WTC11 (cell line): ENCODE results near the gene WNT5B. TPM values are rescaled to one million over a fixed set of nuclear protein-coding genes. Genes with fewer than 3 reads are reported as not detected.
A peak's percentile ranks its signal among the peaks of the same experiment; 100 is the strongest.

ENCODE experiments used
- ATAC-seq: fragments of 200-7000 bp; cut with Tn5 transposase; 2 replicates; pipeline ENCODE4 v1.10.0; 2021; ENCODE audit warnings: mild to moderate bottlenecking, moderate library complexity
- CTCF ChIA-PET: fragments of 300-600 bp; sonication (Branson Sonifier 250); formaldehyde crosslinking; loops from one replicate; lab custom pipeline; 2021; ENCODE audit warnings: antibody characterized with exemption; lab: Charles Lee
- POLR2A ChIA-PET: fragments of 350-600 bp; sonication (Branson Sonifier 250); formaldehyde crosslinking; loops from one replicate; lab custom pipeline; 2021; ENCODE audit warnings: antibody characterized with exemption; lab: Charles Lee
- DNase-seq: peaks from one replicate; pipeline ENCODE4 v3.0.0; 2021; ENCODE audit warnings: low spot score
- H3K27ac Mint-ChIP-seq: 2 replicates; pipeline ENCODE4 v1.8.0; 2021; ENCODE audit warnings: mixed read lengths
- H3K27me3 Mint-ChIP-seq: 2 replicates; pipeline ENCODE4 v1.8.0; 2021; ENCODE audit warnings: low read depth, mild to moderate bottlenecking, moderate library complexity, mixed read lengths
- H3K36me3 Mint-ChIP-seq: 2 replicates; pipeline ENCODE4 v1.8.0; 2021; ENCODE audit warnings: mixed read lengths
- H3K4me1 Mint-ChIP-seq: 2 replicates; pipeline ENCODE4 v1.8.0; 2022; ENCODE audit warnings: mixed read lengths
- H3K4me3 Mint-ChIP-seq: 2 replicates; pipeline ENCODE4 v1.8.0; 2021; ENCODE audit warnings: mild to moderate bottlenecking, moderate library complexity, mixed read lengths
- H3K9me3 Mint-ChIP-seq: 2 replicates; pipeline ENCODE4 v1.8.0; 2021; ENCODE audit warnings: mixed read lengths
- CREM ChIP-seq: sonication (generic); formaldehyde crosslinking; IDR thresholded peaks from 2 replicates; pipeline ENCODE4 v1.8.1; 2022; ENCODE audit warnings: mild to moderate bottlenecking, missing genetic modification reagents, moderate library complexity
- ETV6 ChIP-seq: sonication (generic); formaldehyde crosslinking; IDR thresholded peaks from 2 replicates; pipeline ENCODE4 v1.8.1; 2022; ENCODE audit warnings: mild to moderate bottlenecking, missing genetic modification reagents
- FOXK1 ChIP-seq: sonication (generic); formaldehyde crosslinking; IDR thresholded peaks from 2 replicates; pipeline ENCODE4 v1.8.0; 2022; ENCODE audit warnings: mild to moderate bottlenecking, moderate library complexity, missing genetic modification reagents
- GRHL2 ChIP-seq: fragments of 250-450 bp; sonication (Bioruptor Pico); IDR thresholded peaks from 2 replicates; pipeline ENCODE4 v1.8.0; 2022; ENCODE audit warnings: mild to moderate bottlenecking, moderate library complexity; ENCODE audit not compliant: insufficient replicate concordance, severe bottlenecking
- HMGA2 ChIP-seq: fragments of 250-450 bp; sonication (Bioruptor Pico); IDR thresholded peaks from 2 replicates; pipeline ENCODE4 v1.4.0; 2021; ENCODE audit warnings: mild to moderate bottlenecking, moderate library complexity
- NFYB ChIP-seq: sonication (generic); formaldehyde crosslinking; conservative IDR thresholded peaks from 2 replicates; pipeline ENCODE4 v1.8.0; 2022; ENCODE audit warnings: low read depth, missing genetic modification reagents
- NR2C2 ChIP-seq: sonication (generic); formaldehyde crosslinking; IDR thresholded peaks from 2 replicates; pipeline ENCODE4 v1.8.0; 2022; ENCODE audit warnings: mild to moderate bottlenecking, missing genetic modification reagents
- RELA ChIP-seq: sonication (generic); formaldehyde crosslinking; IDR thresholded peaks from 2 replicates; pipeline ENCODE4 v1.8.1; 2022; ENCODE audit warnings: missing genetic modification reagents, mild to moderate bottlenecking, borderline replicate concordance
- TEAD1 ChIP-seq: sonication (generic); formaldehyde crosslinking; IDR thresholded peaks from 2 replicates; pipeline ENCODE4 v1.8.0; 2022; ENCODE audit warnings: mild to moderate bottlenecking, missing genetic modification reagents
- TEAD4 ChIP-seq: sonication (generic); formaldehyde crosslinking; IDR thresholded peaks from 2 replicates; pipeline ENCODE4 v1.8.0; 2022; ENCODE audit warnings: mild to moderate bottlenecking, missing genetic modification reagents
- ZBTB21 ChIP-seq: sonication (generic); formaldehyde crosslinking; IDR thresholded peaks from 2 replicates; pipeline ENCODE4 v1.8.1; 2023; ENCODE audit warnings: mild to moderate bottlenecking, missing genetic modification reagents, borderline replicate concordance
- ZNF281 ChIP-seq: sonication (generic); formaldehyde crosslinking; IDR thresholded peaks from 2 replicates; pipeline ENCODE4 v1.8.0; 2023; ENCODE audit warnings: mild to moderate bottlenecking, missing genetic modification reagents
- ZNF416 ChIP-seq: fragments of 250-450 bp; sonication (Bioruptor Pico); IDR thresholded peaks from 2 replicates; pipeline ENCODE4 v1.9.0; 2021; ENCODE audit warnings: mild to moderate bottlenecking, inconsistent platforms
- ZNF671 ChIP-seq: fragments of 250-450 bp; sonication (Bioruptor Pico); IDR thresholded peaks from 2 replicates; pipeline ENCODE4 v1.8.0; 2021; ENCODE audit warnings: mild to moderate bottlenecking
- total RNA-seq: library from RNA; stranded (reverse); gene quantifications from 3 replicates; pipeline ENCODE4 v1.2.3, GENCODE V29; 2021
- TF ChIP-seq, protein P1 (sequence below): sonication (generic); formaldehyde crosslinking; IDR thresholded peaks from 2 replicates; pipeline ENCODE4 v1.8.0; 2022; ENCODE audit warnings: mild to moderate bottlenecking, missing genetic modification reagents
- TF ChIP-seq, protein P2 (sequence below): sonication (generic); formaldehyde crosslinking; IDR thresholded peaks from 2 replicates; pipeline ENCODE4 v1.8.1; 2023; ENCODE audit warnings: mild to moderate bottlenecking, missing genetic modification reagents, moderate library complexity
- TF ChIP-seq, protein P3 (sequence below): sonication (generic); formaldehyde crosslinking; IDR thresholded peaks from 2 replicates; pipeline ENCODE4 v1.8.0; 2022; ENCODE audit warnings: missing genetic modification reagents
- TF ChIP-seq, protein P4 (sequence below): fragments of 250-450 bp; sonication (Bioruptor Pico); IDR thresholded peaks from 2 replicates; pipeline ENCODE4 v1.9.0; 2021; ENCODE audit warnings: moderate library complexity, mild to moderate bottlenecking, inconsistent platforms, borderline replicate concordance
- TF ChIP-seq, protein P5 (sequence below): sonication (generic); formaldehyde crosslinking; IDR thresholded peaks from 2 replicates; pipeline ENCODE4 v1.8.1; 2023; ENCODE audit warnings: mild to moderate bottlenecking, missing genetic modification reagents, moderate library complexity
- TF ChIP-seq, protein P6 (sequence below): fragments of 250-450 bp; sonication (Bioruptor Pico); IDR thresholded peaks from 2 replicates; pipeline ENCODE4 v1.8.0; 2021; ENCODE audit warnings: mild to moderate bottlenecking

WNT5B gene
- total RNA-seq, 1 experiment from 2014 or later, result 4.5 TPM

- DNase-seq (no peak), ATAC-seq (peak; percentile 42)
- H3K36me3 Mint-ChIP-seq, result no peaks in the 10 kb centered on the region
- H3K4me1 Mint-ChIP-seq, result peaks cover 61% of the 10 kb centered on the region
- H3K27me3 Mint-ChIP-seq, result peaks cover 92% of the 10 kb centered on the region
- CTCF ChIA-PET, result interaction anchor here (0.7 to 5.9 kb wide), 12 partner anchors 17 to 639 kb away, joined by 3 to 39 read pairs (median 4); partner anchors contain the start of gene RAD52
- TF ChIP-seq FOXK1 (CRISPR knock-in tag) (no peak), NR2C2 (CRISPR knock-in tag) (no peak), TEAD1 (no peak), ETV6 (CRISPR knock-in tag) (no peak), HMGA2 (CRISPR knock-in tag) (no peak), GRHL2 (CRISPR knock-in tag) (no peak)
- TF ChIP-seq, protein P1, sequence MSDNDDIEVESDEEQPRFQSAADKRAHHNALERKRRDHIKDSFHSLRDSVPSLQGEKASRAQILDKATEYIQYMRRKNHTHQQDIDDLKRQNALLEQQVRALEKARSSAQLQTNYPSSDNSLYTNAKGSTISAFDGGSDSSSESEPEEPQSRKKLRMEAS (CRISPR knock-in tag), result no peak
- TF ChIP-seq, protein P2, sequence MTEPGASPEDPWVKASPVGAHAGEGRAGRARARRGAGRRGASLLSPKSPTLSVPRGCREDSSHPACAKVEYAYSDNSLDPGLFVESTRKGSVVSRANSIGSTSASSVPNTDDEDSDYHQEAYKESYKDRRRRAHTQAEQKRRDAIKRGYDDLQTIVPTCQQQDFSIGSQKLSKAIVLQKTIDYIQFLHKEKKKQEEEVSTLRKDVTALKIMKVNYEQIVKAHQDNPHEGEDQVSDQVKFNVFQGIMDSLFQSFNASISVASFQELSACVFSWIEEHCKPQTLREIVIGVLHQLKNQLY (CRISPR knock-in tag), result no peak
- TF ChIP-seq, protein P3, sequence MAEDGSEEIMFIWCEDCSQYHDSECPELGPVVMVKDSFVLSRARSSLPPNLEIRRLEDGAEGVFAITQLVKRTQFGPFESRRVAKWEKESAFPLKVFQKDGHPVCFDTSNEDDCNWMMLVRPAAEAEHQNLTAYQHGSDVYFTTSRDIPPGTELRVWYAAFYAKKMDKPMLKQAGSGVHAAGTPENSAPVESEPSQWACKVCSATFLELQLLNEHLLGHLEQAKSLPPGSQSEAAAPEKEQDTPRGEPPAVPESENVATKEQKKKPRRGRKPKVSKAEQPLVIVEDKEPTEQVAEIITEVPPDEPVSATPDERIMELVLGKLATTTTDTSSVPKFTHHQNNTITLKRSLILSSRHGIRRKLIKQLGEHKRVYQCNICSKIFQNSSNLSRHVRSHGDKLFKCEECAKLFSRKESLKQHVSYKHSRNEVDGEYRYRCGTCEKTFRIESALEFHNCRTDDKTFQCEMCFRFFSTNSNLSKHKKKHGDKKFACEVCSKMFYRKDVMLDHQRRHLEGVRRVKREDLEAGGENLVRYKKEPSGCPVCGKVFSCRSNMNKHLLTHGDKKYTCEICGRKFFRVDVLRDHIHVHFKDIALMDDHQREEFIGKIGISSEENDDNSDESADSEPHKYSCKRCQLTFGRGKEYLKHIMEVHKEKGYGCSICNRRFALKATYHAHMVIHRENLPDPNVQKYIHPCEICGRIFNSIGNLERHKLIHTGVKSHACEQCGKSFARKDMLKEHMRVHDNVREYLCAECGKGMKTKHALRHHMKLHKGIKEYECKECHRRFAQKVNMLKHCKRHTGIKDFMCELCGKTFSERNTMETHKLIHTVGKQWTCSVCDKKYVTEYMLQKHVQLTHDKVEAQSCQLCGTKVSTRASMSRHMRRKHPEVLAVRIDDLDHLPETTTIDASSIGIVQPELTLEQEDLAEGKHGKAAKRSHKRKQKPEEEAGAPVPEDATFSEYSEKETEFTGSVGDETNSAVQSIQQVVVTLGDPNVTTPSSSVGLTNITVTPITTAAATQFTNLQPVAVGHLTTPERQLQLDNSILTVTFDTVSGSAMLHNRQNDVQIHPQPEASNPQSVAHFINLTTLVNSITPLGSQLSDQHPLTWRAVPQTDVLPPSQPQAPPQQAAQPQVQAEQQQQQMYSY (CRISPR knock-in tag), result no peak
- no peak overlapping the region for H3K27ac Mint-ChIP-seq
- no peaks in the 10 kb centered on the region for H3K9me3 Mint-ChIP-seq
- no peak overlapping the region; the same call in 1 of the 2 replicates for H3K4me3 Mint-ChIP-seq
- POLR2A ChIA-PET, result interaction anchor here (0.6 to 1.1 kb wide), 2 partner anchors 8 to 196 kb away, joined by 3 to 6 read pairs; no protein-coding TSS in a partner anchor
These were observed 41.0 kb upstream of the WNT5B start for GRCh38 chr12:1587927-1588574.

DNA sequence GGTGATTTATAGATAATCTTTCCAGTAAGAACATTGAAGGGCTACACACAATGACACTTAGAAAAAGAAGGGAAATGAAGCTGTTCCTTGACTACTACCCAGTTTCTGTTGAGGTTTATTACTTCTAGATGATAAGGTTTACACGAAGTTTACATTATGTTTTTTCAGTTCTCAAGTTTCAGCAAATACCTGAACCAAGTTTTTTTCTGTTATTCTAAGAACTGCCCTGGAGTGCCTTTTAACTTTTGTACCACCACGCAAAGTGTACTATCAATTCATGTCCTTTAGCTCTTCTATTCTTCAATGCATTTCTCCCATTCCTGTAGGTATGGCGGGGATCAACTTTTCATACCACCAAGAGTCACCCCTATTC lies 40.5 kb upstream of the WNT5B start:
- POLR2A ChIA-PET, result interaction anchor here (0.7 kb wide), 1 partner anchor 28 kb away, joined by 9 read pairs; no protein-coding TSS in a partner anchor
- H3K4me1 Mint-ChIP-seq, result peaks cover 61% of the 10 kb centered on the region
- H3K36me3 Mint-ChIP-seq, result no peaks in the 10 kb centered on the region
- TF ChIP-seq ZBTB21 (CRISPR knock-in tag) (no peak), RELA (no peak), NFYB (no peak), ZNF416 (CRISPR knock-in tag) (no peak), TEAD4 (CRISPR knock-in tag) (no peak), ZNF671 (CRISPR knock-in tag) (no peak), CREM (CRISPR knock-in tag) (no peak), ZNF281 (CRISPR knock-in tag) (no peak)
- TF ChIP-seq, protein P4, sequence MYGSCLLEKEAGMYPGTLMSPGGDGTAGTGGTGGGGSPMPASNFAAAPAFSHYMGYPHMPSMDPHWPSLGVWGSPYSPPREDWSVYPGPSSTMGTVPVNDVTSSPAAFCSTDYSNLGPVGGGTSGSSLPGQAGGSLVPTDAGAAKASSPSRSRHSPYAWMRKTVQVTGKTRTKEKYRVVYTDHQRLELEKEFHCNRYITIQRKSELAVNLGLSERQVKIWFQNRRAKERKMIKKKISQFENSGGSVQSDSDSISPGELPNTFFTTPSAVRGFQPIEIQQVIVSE (CRISPR knock-in tag), result no peak
- TF ChIP-seq, protein P5, sequence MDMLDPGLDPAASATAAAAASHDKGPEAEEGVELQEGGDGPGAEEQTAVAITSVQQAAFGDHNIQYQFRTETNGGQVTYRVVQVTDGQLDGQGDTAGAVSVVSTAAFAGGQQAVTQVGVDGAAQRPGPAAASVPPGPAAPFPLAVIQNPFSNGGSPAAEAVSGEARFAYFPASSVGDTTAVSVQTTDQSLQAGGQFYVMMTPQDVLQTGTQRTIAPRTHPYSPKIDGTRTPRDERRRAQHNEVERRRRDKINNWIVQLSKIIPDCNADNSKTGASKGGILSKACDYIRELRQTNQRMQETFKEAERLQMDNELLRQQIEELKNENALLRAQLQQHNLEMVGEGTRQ (CRISPR knock-in tag), result no peak
- TF ChIP-seq, protein P6, sequence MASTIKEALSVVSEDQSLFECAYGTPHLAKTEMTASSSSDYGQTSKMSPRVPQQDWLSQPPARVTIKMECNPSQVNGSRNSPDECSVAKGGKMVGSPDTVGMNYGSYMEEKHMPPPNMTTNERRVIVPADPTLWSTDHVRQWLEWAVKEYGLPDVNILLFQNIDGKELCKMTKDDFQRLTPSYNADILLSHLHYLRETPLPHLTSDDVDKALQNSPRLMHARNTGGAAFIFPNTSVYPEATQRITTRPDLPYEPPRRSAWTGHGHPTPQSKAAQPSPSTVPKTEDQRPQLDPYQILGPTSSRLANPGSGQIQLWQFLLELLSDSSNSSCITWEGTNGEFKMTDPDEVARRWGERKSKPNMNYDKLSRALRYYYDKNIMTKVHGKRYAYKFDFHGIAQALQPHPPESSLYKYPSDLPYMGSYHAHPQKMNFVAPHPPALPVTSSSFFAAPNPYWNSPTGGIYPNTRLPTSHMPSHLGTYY (CRISPR knock-in tag), result no peak
- no peak for DNase-seq
- CTCF ChIA-PET, result interaction anchor here (0.8 to 5.9 kb wide), 9 partner anchors 16 to 639 kb away, joined by 3 to 39 read pairs (median 6); partner anchors contain the start of gene RAD52
- H3K4me3 Mint-ChIP-seq, result no peak overlapping the region
- H3K9me3 Mint-ChIP-seq, result no peaks in the 10 kb centered on the region
- no peak overlapping the region for H3K27ac Mint-ChIP-seq
- peaks cover 91% of the 10 kb centered on the region for H3K27me3 Mint-ChIP-seq
- no peak for ATAC-seq
